ENCODE measurements around the gene HOXB9.

HOXB9 gene

GRCh38 chr17:48626245-48627117 lies at the start of gene HOXB9:
Gene HOXB9, minus strand, starts transcription at chr17:48626358. Its CDS starts 89 bp downstream, at chr17:48626269.
- Mint-ChIP-seq H3K9me3 (no peaks in the 10 kb centered on the region), H3K36me3 (ENCODE audit: low read depth) (no peaks in the 10 kb centered on the region), H3K27ac (peak within 1 kb of the TSS; percentile 92), H3K27me3 (peaks cover 74% of the 10 kb centered on the region), H3K4me3 (peak within 1 kb of the TSS; percentile 81), H3K4me1 (peaks cover 8% of the 10 kb centered on the region)
- ATAC-seq (peak; percentile 50), DNase-seq (peak; percentile 55)

- DNase-seq (no peak), ATAC-seq (no peak)
- Mint-ChIP-seq H3K4me1 (peaks cover 4% of the 10 kb centered on the region), H3K27ac (no peak overlapping the region), H3K36me3 (ENCODE audit: low read depth) (no peaks in the 10 kb centered on the region), H3K27me3 (peaks cover 40% of the 10 kb centered on the region), H3K4me3 (no peak overlapping the region), H3K9me3 (no peaks in the 10 kb centered on the region)
Measured at GRCh38 chr17:48672340-48672739, 46.2 kb upstream of the HOXB9 start.

GRCh38 chr17:48671697-48672171 lies 45.6 kb upstream of the HOXB9 start:
- H3K36me3 Mint-ChIP-seq (ENCODE audit: low read depth): no peaks in the 10 kb centered on the region
- H3K9me3 Mint-ChIP-seq: no peaks in the 10 kb centered on the region
- peaks cover 4% of the 10 kb centered on the region for H3K4me1 Mint-ChIP-seq
- ATAC-seq (no peak), DNase-seq (peak; percentile 75)
- peak overlapping the region; percentile 16 for H3K4me3 Mint-ChIP-seq
- H3K27ac Mint-ChIP-seq: no peak overlapping the region
- peaks cover 38% of the 10 kb centered on the region for H3K27me3 Mint-ChIP-seq

GRCh38 chr17:48663134-48663924 lies 37.2 kb upstream of the HOXB9 start:
- H3K4me3 Mint-ChIP-seq: no peak overlapping the region
- no peak for ATAC-seq

GRCh38 chr17:48655913-48656312 lies 29.8 kb upstream of the HOXB9 start:
- DNase-seq (no peak), ATAC-seq (no peak)
- Mint-ChIP-seq H3K27me3 (peaks cover 8% of the 10 kb centered on the region), H3K9me3 (no peaks in the 10 kb centered on the region), H3K36me3 (ENCODE audit: low read depth) (no peaks in the 10 kb centered on the region), H3K27ac (no peak overlapping the region), H3K4me3 (no peak overlapping the region), H3K4me1 (no peaks in the 10 kb centered on the region)

More at GRCh38 chr17:48663134-48663924, 37.2 kb upstream of the HOXB9 start:
- Mint-ChIP-seq H3K27me3 (peaks cover 11% of the 10 kb centered on the region), H3K4me1 (no peaks in the 10 kb centered on the region), H3K27ac (no peak overlapping the region), H3K9me3 (no peaks in the 10 kb centered on the region), H3K36me3 (ENCODE audit: low read depth) (no peaks in the 10 kb centered on the region)
- DNase-seq: no peak

GRCh38 chr17:48649741-48650140 lies 23.6 kb upstream of the HOXB9 start:
- H3K27me3 Mint-ChIP-seq: peaks cover 43% of the 10 kb centered on the region
- no peak for DNase-seq
- ATAC-seq: no peak
- H3K27ac Mint-ChIP-seq: no peak overlapping the region
- no peaks in the 10 kb centered on the region for H3K36me3 Mint-ChIP-seq (ENCODE audit: low read depth)
- H3K4me1 Mint-ChIP-seq: peaks cover 8% of the 10 kb centered on the region
- no peaks in the 10 kb centered on the region for H3K9me3 Mint-ChIP-seq
- H3K4me3 Mint-ChIP-seq: no peak overlapping the region

GRCh38 chr17:48647963-48648245 lies 21.7 kb upstream of the HOXB9 start:
- Mint-ChIP-seq H3K36me3 (ENCODE audit: low read depth) (no peaks in the 10 kb centered on the region), H3K27ac (no peak overlapping the region), H3K4me3 (peak overlapping the region; percentile 74), H3K9me3 (no peaks in the 10 kb centered on the region), H3K4me1 (peaks cover 8% of the 10 kb centered on the region), H3K27me3 (peaks cover 61% of the 10 kb centered on the region)
- ATAC-seq (no peak), DNase-seq (no peak)

- peak overlapping the region; percentile 74 for H3K4me3 Mint-ChIP-seq
- ATAC-seq (no peak), DNase-seq (no peak)
- H3K27ac Mint-ChIP-seq: no peak overlapping the region
- no peaks in the 10 kb centered on the region for H3K9me3 Mint-ChIP-seq
- peaks cover 10% of the 10 kb centered on the region for H3K4me1 Mint-ChIP-seq
- H3K36me3 Mint-ChIP-seq (ENCODE audit: low read depth): no peaks in the 10 kb centered on the region
- H3K27me3 Mint-ChIP-seq: peaks cover 64% of the 10 kb centered on the region
Measured at GRCh38 chr17:48647103-48647962, 21.2 kb upstream of the HOXB9 start.

GRCh38 chr17:48646183-48647102 lies 20.3 kb upstream of the HOXB9 start:
- peak; percentile 26 for DNase-seq

GRCh38 chr17:48645639-48646182 lies 19.6 kb upstream of the HOXB9 start:
- Mint-ChIP-seq H3K4me3 (peak overlapping the region; percentile 48), H3K36me3 (ENCODE audit: low read depth) (no peaks in the 10 kb centered on the region), H3K4me1 (peaks cover 16% of the 10 kb centered on the region), H3K9me3 (no peaks in the 10 kb centered on the region), H3K27ac (no peak overlapping the region), H3K27me3 (peaks cover 76% of the 10 kb centered on the region)
- no peak for DNase-seq
- ATAC-seq: no peak

More at GRCh38 chr17:48646183-48647102, 20.3 kb upstream of the HOXB9 start:
- H3K36me3 Mint-ChIP-seq (ENCODE audit: low read depth): no peaks in the 10 kb centered on the region
- H3K4me3 Mint-ChIP-seq: peak overlapping the region; percentile 74
- no peaks in the 10 kb centered on the region for H3K9me3 Mint-ChIP-seq
- no peak overlapping the region for H3K27ac Mint-ChIP-seq
- peaks cover 14% of the 10 kb centered on the region for H3K4me1 Mint-ChIP-seq
- H3K27me3 Mint-ChIP-seq: peaks cover 71% of the 10 kb centered on the region
- peak; percentile 49 for ATAC-seq

GRCh38 chr17:48644910-48645557 lies 18.9 kb upstream of the HOXB9 start:
- Mint-ChIP-seq H3K27me3 (peaks cover 77% of the 10 kb centered on the region), H3K4me3 (peak overlapping the region; percentile 48), H3K9me3 (no peaks in the 10 kb centered on the region), H3K4me1 (peaks cover 16% of the 10 kb centered on the region), H3K36me3 (ENCODE audit: low read depth) (no peaks in the 10 kb centered on the region), H3K27ac (no peak overlapping the region)
- no peak for ATAC-seq
- no peak for DNase-seq

- peaks cover 81% of the 10 kb centered on the region for H3K27me3 Mint-ChIP-seq
- no peaks in the 10 kb centered on the region for H3K9me3 Mint-ChIP-seq
- DNase-seq (no peak), ATAC-seq (no peak)
- H3K27ac Mint-ChIP-seq: no peak overlapping the region
- H3K36me3 Mint-ChIP-seq (ENCODE audit: low read depth): no peaks in the 10 kb centered on the region
- peaks cover 16% of the 10 kb centered on the region for H3K4me1 Mint-ChIP-seq
- H3K4me3 Mint-ChIP-seq: no peak overlapping the region
Measured at GRCh38 chr17:48644159-48644558, 18.0 kb upstream of the HOXB9 start.

- H3K9me3 Mint-ChIP-seq: no peaks in the 10 kb centered on the region
- ATAC-seq (no peak), DNase-seq (no peak)
- no peaks in the 10 kb centered on the region for H3K36me3 Mint-ChIP-seq (ENCODE audit: low read depth)
- H3K4me3 Mint-ChIP-seq: no peak overlapping the region
- no peak overlapping the region for H3K27ac Mint-ChIP-seq
- peaks cover 82% of the 10 kb centered on the region for H3K27me3 Mint-ChIP-seq
- H3K4me1 Mint-ChIP-seq: peaks cover 16% of the 10 kb centered on the region
Measured at GRCh38 chr17:48643697-48644012, 17.5 kb upstream of the HOXB9 start.

All from activated naive CD8-positive, alpha-beta T cell treated with anti-CD3 and anti-CD28 coated beads, Interleukin-2, amount 50 U/mL, for 24 hours (primary cell).